Renal cortex interstitium (tissue), 11 donors: ENCODE measurements around the gene ST3GAL4. TPM values are rescaled to one million over a fixed set of nuclear protein-coding genes. Genes with fewer than 3 reads are reported as not detected.

Source experiments
- DNase-seq, 11 donors: peaks; one replicate each; pipeline ENCODE4 v3.0.0-alpha.2; 2013; ENCODE audit warnings: low read depth in 9 of 11, low spot score in 4 of 11; ENCODE audit errors: extremely low read depth in 1 of 11
- polyA plus RNA-seq, 3 donors: library from polyadenylated mRNA; unstranded; fragments of 120-200 nt; gene quantifications; one replicate each; pipeline ENCODE4 v1.2.1, GENCODE V29; 2013; ENCODE audit not compliant: insufficient read length in 3 of 3

ST3GAL4 gene
- polyA plus RNA-seq, 3 donors = 17.1 to 23.6 (median 17.2) TPM

DNA sequence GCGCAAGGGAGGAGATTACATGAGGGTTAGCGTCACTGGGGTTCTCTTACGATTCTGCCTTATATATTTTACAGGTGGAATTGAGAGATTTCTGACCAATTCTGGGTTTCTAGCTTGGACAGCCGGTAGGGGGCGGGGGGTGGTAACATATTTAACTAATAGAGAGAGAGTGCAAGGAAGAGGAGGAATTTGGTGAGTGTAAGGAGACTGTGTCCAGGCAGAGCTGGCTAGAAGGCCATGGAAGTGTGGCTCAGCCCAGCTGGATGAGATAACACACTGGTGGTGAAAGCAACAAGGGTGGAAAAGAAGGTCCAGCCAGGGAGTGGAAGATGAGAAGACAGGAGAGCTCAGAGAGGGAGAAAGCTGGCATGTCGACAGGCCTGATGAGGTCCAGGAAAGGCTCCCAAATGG, 56.5 kb downstream of the ST3GAL4 start:
- DNase-seq = no peak

- DNase-seq = no peak
Observed at GRCh38 chr11:126413426-126413825, 57.9 kb downstream of the ST3GAL4 start.

- DNase-seq = no peak
Observed at GRCh38 chr11:126413843-126414405, 58.4 kb downstream of the ST3GAL4 start.

- DNase-seq = no peak
Observed at GRCh38 chr11:126414615-126415014, 59.1 kb downstream of the ST3GAL4 start.

GRCh38 chr11:126415128-126415527, 59.6 kb downstream of the ST3GAL4 start:
- peak in 8 of 11 donors; percentile 36 to 74 (median 61) for DNase-seq

DNA sequence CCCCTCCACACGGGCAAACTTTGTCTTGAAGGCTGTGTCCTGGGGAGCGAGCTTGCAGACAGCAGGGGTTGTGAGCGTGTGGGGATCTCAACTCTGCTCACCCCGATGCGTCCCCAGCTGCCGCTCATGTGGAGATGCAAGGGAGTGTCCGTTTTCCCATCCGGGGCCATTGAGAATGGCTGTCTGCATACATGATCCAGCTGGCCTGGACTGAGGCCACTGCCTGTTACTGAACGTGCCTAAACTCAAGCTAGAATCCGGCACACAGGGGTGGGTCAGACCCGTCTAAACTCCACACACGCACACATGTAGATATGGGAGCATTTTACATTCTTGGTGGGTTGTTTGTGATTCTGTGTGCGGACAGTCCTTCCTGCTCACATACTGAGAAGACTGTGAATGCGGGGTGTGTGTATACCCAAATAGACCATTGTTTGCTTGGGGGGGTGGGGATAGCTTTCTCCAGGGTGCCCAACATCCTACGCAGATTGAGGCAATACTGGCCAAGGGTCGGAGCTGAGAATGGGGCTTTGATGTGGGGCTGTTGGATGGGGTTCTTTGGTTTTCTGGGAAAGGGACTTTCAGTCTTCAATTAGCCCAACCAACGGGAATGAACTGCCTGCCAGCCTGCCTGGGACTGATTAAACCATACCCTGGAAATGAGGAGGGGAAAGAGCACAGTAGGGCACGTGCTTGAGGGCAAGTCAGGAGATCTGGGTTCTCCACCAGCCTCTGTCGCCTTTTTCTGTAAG, 60.4 kb downstream of the ST3GAL4 start:
- DNase-seq = peak in 9 of 11 donors; percentile 59 to 84 (median 71)

GRCh38 chr11:126416542-126417090, 61.1 kb downstream of the ST3GAL4 start:
- DNase-seq = peak; percentile 73 to 84 (median 78)

DNA sequence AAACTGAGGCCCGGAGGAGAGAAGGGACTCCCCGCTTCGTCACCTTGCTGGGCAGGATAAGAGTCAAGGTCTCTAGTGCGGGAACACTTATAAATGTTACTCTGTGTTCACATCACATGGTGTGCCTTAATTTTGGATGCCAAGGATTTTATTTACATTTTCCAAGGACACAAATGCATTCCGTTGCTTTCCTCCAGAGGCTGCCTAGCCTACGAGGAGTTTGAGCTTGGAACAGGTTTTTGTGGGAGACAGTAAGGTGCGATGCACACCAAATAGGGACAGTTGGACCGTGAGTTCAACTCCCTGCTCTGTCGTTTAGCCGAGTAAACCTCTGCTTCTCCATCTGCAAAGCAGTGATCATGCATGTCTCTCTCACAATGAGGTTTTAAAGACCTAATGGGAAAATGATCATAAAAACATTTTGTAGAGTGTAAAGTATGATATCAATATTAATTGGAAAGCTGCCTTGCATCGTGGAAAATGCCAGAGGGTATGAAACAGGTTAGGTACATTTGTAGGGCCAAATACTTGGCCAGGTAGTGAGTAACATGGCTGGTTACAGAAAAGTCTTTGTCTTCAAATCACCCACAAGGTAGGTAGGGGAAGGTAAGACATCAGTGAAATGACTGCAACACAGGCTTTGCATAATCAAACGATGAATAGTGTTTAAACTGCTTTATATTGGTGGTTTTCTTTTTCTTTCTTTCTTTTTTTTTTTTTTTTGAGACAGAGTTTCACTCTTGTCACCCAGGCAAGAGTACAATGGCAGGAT, 61.8 kb downstream of the ST3GAL4 start:
- DNase-seq = no peak

DNA sequence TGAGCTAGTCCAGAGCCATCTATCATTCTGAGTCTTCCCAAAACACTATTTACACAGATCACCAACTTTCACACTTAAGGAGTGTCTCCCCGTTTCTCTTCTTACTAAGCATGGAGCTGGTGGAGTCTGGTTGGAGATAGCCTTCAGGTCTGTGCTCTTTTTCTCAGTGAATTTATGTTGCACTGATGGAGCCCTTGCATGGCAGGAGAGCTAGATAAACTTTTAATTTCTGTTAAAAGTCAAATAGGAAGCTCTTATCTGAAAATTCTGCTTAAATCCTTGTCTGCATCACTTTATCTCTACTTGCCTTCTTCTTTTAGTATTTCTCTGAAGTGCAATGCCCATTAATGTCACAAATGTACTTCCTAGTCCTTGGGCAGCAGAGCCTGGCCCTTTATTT, 63.4 kb downstream of the ST3GAL4 start:
- no peak for DNase-seq

DNA sequence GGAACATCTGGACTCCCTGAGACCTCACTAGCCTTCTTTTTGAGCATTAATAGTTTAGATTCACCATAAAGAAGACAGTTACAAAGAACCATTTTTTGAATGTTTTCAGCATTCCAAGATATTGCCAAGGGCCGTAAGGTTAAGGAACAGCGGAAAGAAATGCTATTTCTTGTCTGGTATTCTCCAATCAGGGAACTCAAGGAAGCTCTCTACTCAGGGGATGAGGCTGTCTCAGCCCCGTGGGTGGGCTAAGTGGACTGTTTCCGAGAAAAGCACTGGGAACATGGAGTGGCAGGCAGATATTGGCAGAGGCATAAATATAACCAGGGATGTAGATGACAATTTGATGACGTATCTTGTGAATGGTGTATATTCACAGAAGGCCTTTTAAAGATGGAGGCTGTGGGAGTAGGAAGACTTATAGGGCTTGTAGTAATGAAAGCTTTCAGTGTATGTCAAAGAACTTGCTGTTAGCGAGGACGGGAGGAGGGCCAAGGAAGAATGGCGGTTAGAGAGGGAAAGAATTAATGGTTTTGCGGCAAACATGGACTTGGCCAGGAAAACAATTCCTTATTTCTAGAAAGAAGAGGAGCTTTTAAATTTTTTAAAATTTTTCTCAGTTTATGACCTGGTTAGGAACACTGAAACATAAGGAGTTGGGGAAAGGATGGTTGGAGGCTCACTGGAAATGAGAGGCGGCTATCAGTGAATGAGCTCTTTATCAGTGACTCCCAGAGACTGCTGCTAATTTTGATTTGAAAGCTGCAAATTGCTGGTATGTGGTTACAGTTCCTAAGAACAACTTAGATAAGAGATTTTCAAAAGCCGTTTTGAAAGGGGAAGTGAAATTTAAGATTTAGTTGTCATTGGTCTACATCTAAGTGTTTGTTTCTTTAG, 64.6 kb downstream of the ST3GAL4 start:
- peak in 2 of 11 donors; percentile 15 to 40 for DNase-seq

GRCh38 chr11:126420698-126421256, 65.3 kb downstream of the ST3GAL4 start:
- DNase-seq = no peak

GRCh38 chr11:126421271-126421671, 65.8 kb downstream of the ST3GAL4 start:
- no peak for DNase-seq

GRCh38 chr11:126422446-126422845, 67.0 kb downstream of the ST3GAL4 start:
- no peak for DNase-seq

GRCh38 chr11:126423154-126423553, 67.7 kb downstream of the ST3GAL4 start:
- no peak for DNase-seq

GRCh38 chr11:126423743-126424142, 68.3 kb downstream of the ST3GAL4 start:
- no peak for DNase-seq

DNA sequence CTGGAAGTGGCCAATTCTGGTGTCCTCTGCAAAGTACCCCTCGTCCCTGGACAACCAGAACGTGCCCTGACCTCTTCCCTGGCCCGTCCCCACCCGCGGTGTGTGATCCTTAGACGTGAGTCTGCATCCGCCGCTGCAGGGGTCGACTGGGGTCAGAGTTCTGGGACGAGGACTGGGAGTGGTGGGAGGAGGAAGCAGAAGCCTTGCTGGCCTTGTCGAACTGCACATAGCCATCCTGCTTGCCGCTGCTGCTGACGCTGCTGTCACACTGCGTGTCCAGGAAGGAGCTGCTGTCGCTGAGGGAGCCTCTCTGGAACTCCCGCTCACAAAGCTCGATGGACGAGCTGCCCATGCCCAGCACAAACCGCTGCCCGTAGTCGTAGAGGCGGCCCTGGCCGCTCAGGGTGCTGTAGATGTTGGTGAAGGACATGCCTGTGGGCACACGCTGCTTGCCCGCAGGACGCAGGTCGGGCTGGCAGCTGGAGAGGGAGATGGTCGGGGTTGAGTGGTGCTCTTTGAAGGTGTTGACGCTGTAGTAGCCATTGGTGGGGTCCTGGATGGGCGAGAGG, 69.1 kb downstream of the ST3GAL4 start:
- DNase-seq = no peak

- DNase-seq = no peak
Observed at GRCh38 chr11:126426106-126426505, 70.6 kb downstream of the ST3GAL4 start.
